AG09319 (cell line): Measurements from ENCODE around the gene GSDME.

ENCODE experiments used
- DNase-seq: peaks from one replicate; pipeline ENCODE4 v3.0.0-alpha.2; 2010; ENCODE audit warnings: low read depth; ENCODE audit errors: extremely low read depth
- TF ChIP-seq, protein P1 (sequence below): IDR thresholded peaks from 2 replicates; pipeline ENCODE4 v1.5.1; 2011; ENCODE audit warnings: low read depth, mild to moderate bottlenecking, inconsistent platforms, low read length, moderate library complexity

The GSDME gene

GRCh38 chr7:24727154-24728120 lies 29.8 kb downstream of the GSDME start:
- DNase-seq: no peak
- TF ChIP-seq, protein P1, sequence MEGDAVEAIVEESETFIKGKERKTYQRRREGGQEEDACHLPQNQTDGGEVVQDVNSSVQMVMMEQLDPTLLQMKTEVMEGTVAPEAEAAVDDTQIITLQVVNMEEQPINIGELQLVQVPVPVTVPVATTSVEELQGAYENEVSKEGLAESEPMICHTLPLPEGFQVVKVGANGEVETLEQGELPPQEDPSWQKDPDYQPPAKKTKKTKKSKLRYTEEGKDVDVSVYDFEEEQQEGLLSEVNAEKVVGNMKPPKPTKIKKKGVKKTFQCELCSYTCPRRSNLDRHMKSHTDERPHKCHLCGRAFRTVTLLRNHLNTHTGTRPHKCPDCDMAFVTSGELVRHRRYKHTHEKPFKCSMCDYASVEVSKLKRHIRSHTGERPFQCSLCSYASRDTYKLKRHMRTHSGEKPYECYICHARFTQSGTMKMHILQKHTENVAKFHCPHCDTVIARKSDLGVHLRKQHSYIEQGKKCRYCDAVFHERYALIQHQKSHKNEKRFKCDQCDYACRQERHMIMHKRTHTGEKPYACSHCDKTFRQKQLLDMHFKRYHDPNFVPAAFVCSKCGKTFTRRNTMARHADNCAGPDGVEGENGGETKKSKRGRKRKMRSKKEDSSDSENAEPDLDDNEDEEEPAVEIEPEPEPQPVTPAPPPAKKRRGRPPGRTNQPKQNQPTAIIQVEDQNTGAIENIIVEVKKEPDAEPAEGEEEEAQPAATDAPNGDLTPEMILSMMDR: no peak

- no peak for DNase-seq
- TF ChIP-seq, protein P1: no peak
Observed at GRCh38 chr7:24725554-24726241, 31.6 kb downstream of the GSDME start.

- TF ChIP-seq, protein P1: no peak
- DNase-seq: no peak
Observed at GRCh38 chr7:24724451-24725190, 32.6 kb downstream of the GSDME start.

GRCh38 chr7:24723178-24723530 lies 34.1 kb downstream of the GSDME start:
- no peak for DNase-seq
- TF ChIP-seq, protein P1: no peak

DNA sequence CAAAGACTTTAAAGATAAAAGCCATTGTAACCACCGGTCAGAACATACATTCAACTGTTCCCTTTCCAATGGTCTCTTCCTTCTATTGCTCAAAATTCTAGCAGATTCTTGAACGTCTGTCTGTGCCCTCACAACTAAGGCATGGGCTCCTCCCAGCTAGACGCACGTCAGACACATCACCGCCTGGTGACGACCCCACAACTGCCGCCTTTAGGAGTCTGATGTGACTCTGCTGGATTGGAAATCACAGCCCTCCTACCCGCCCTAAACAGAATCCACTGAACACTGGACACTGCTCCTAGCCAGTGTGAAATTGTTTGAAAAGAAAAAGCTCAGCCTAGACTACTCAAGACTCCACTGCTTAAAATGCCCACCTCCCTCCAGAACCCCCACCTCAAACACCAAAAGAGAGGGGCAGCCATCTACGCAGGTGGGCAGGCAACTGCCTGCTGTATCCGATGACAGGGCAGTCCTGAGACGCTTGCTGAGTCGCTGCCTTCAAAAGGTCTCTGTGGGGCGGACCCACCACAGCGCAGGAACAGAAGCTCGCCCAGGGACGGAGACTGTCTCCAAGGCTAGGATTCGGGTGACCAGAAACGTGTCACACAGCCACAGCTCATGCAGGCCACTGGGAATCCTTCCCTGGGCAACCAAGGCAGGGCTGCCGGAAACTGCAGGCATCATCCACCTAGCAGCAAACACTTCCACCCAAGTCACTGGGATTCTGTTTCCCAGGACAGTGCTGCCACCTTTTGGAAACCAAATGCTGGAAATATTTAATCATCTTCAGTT lies 34.7 kb downstream of the GSDME start:
- no peak for DNase-seq

GRCh38 chr7:24721481-24722001 lies 35.7 kb downstream of the GSDME start:
- TF ChIP-seq, protein P1: no peak
- no peak for DNase-seq

More for the DNA sequence above, 34.7 kb downstream of the GSDME start:
- TF ChIP-seq, protein P1: peak; percentile 36
